ENCODE measurements around the gene IRF2BPL.
"Not testable (repeated sequence)": the region's sequence is repeated elsewhere in the genome, so short reads cannot be mapped to it uniquely, and the experiment has no call there.

The IRF2BPL gene

GRCh38 chr14:77023001-77023996 lies 5.2 kb downstream of the IRF2BPL start:
- no peak for TF ChIP-seq CTCF (conservative IDR thresholded peaks at IDR 0.05)
- TF ChIP-seq ZFX (IDR thresholded peaks at IDR 0.05): no peak
- H3K27ac ChIP-seq: peak overlapping the region; percentile 83

DNA sequence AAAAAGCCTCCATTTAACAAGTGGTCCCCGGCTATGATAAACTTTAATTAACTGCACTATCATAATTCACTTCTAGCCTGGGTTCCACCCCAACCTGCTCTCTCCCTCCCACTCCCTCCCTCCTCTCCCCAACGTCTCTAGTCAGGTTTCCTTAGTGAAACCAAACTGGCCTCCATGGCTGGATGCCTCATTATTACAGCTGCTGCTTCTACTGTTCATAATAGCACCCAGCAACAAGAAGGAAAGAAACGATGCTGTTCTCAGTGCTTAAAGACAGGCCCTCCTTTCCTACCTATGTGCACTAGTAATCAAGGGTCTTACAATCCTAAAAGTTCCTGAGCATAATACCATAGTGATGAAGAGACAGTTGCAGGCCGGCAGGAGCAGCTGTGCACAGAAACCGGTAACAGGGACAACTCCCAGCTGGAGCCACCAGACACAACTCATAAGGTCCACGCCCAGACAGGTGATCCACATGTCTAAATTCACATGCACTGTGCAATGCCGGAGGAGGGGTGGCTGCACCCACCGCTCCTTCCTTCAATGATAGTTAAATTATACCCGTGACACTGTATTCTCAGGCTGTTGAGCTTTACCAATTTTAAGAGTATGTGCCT lies 6.2 kb downstream of the IRF2BPL start:
- TF ChIP-seq CTCF (conservative IDR thresholded peaks at IDR 0.05): no peak
- TF ChIP-seq ZFX (IDR thresholded peaks at IDR 0.05): no peak
- peak overlapping the region; percentile 83 for H3K27ac ChIP-seq

DNA sequence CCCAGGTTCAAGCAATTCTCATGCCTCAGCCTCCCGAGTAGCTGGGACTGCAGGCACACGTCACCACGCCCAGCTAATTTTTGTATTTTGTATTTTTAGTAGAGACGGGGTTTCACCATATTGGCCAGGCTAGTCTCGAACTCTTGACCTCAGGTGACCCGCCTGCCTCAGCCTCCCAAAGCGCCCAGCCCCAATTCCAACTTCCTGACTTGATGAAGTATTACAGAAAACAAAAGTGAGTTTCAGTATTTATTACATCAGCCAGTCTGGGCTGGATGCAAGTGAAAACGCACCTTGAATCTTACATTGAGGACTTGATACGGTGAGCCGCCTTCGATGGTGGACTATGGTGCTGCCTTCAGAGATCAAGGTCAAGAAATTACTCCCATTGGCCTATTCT lies 7.1 kb downstream of the IRF2BPL start:
- not testable (repeated sequence) for H3K27ac ChIP-seq

GRCh38 chr14:77018785-77019184 lies 9.7 kb downstream of the IRF2BPL start:
- TF ChIP-seq ZFX (IDR thresholded peaks at IDR 0.05): no peak
- TF ChIP-seq CTCF (conservative IDR thresholded peaks at IDR 0.05): no peak
- H3K27ac ChIP-seq: no peak overlapping the region

DNA sequence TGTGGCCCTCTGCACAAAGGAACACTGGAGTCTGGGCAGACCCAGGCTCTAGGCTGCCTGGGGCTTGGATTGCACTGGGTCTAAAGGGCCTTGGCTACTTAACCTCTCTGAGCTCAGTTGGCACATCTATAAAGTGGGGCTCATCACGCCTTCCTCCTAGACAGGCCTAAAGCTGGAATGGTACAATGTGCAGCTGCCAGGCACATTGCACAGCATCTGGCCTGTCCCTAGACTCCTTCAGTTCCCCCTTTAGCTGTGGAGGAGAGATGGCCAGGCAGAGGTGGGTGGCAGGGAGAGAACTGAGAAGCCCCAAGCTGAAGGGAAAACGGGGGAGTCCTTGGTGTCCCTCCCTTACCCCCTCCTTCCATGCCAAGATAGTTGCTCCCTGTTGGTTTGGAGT lies 10.8 kb downstream of the IRF2BPL start:
- H3K27ac ChIP-seq: no peak overlapping the region
- TF ChIP-seq CTCF (conservative IDR thresholded peaks at IDR 0.05) (no peak), ZFX (IDR thresholded peaks at IDR 0.05) (no peak)

DNA sequence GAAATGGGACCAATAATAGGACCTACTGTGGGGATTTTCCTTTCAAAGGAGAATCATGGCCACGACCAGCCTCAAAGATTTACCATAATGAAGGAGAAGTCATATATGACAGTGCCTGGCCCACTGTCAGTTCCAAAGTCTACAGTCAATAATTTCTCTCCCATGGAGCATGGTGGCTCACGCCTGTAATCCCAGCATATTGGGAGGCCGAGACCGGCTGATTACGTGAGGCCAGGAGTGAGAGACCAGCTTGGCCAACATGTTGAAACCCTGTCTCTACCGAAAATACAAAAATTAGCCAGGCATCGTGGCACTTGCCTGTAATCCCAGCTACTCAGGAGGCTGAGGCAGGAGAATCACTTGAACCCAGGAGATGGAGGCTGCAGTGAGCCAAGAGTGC lies 13.8 kb downstream of the IRF2BPL start:
- H3K27ac ChIP-seq: peak overlapping the region; percentile 18
- TF ChIP-seq ZFX (IDR thresholded peaks at IDR 0.05) (no peak), CTCF (conservative IDR thresholded peaks at IDR 0.05) (no peak)

GRCh38 chr14:77014004-77014604 lies 14.4 kb downstream of the IRF2BPL start:
- no peak for TF ChIP-seq CTCF (conservative IDR thresholded peaks at IDR 0.05)
- no peak for TF ChIP-seq ZFX (IDR thresholded peaks at IDR 0.05)
- H3K27ac ChIP-seq: peak overlapping the region; percentile 18

Data from C4-2B (cell line).